ENCODE measurements around the gene VPS39. TPM values are rescaled to one million over a fixed set of nuclear protein-coding genes. Genes with fewer than 3 reads are reported as not detected.

VPS39 gene
- total and polyA plus RNA-seq, 2 of the 13 experiments (the other 11 are each of a cell fraction or from before 2014, with no cell fraction given): 22.9 to 32.0 TPM

GRCh38 chr15:42138968-42139386, 69.1 kb downstream of the VPS39 start (continued):
- TF ChIP-seq ZNF800 (CRISPR knock-in tag; IDR thresholded peaks at IDR 0.05) (0 out of 2 replicates have a peak, but pooled peaks have one; percentile 31), THAP8 (CRISPR knock-in tag; IDR thresholded peaks at IDR 0.05; ENCODE audit: borderline replicate concordance) (no peak), ZNF674 (CRISPR knock-in tag; IDR thresholded peaks at IDR 0.05; ENCODE audit: low read depth) (no peak), RXRA (CRISPR knock-in tag; IDR thresholded peaks at IDR 0.05) (peak; percentile 85; the same call in 1 of the 2 replicates), HIVEP1 (CRISPR knock-in tag; IDR thresholded peaks at IDR 0.05) (no peak), ADNP (CRISPR knock-in tag; IDR thresholded peaks at IDR 0.05) (no peak), ZNF253 (CRISPR knock-in tag; IDR thresholded peaks at IDR 0.05; ENCODE audit: borderline replicate concordance) (no peak), SNAPC5 (CRISPR knock-in tag; IDR thresholded peaks at IDR 0.05; ENCODE audit: borderline replicate concordance) (no peak), CHD2 (IDR thresholded peaks at IDR 0.05; ENCODE audit: low read depth, low read length) (no peak), PAF1 (CRISPR knock-in tag; IDR thresholded peaks at IDR 0.05) (no peak), FOXK2 (IDR thresholded peaks at IDR 0.05) (peak; percentile 72), XRCC5 (optimal IDR thresholded peaks at IDR 0.05; ENCODE audit: low read length) (peak; percentile 87), MXD3 (CRISPR knock-in tag; IDR thresholded peaks at IDR 0.05) (0 out of 2 replicates have a peak, but pooled peaks have one; percentile 45), ZMYM4 (CRISPR knock-in tag; IDR thresholded peaks at IDR 0.05) (peak; percentile 90), ZNF367 (CRISPR knock-in tag; IDR thresholded peaks at IDR 0.05; ENCODE audit: borderline replicate concordance) (no peak), TBX3 (IDR thresholded peaks at IDR 0.05; ENCODE audit: borderline replicate concordance) (peak; percentile 67), SOX6 (IDR thresholded peaks at IDR 0.05) (no peak), SOX6 (CRISPR knock-in tag; IDR thresholded peaks at IDR 0.05) (peak; percentile 99), ZNF564 (CRISPR knock-in tag; IDR thresholded peaks at IDR 0.05) (peak; percentile 54; the same call in 1 of the 2 replicates), ZNF563 (CRISPR knock-in tag; IDR thresholded peaks at IDR 0.05) (0 out of 2 replicates have a peak, but pooled peaks have one; percentile 29), TRAFD1 (CRISPR knock-in tag; IDR thresholded peaks at IDR 0.05; ENCODE audit: borderline replicate concordance) (no peak)

All from HepG2 (cell line).